CD4-positive, alpha-beta T cell treated with Interleukin-1 beta for 1 hour (primary cell): ENCODE measurements around the gene RRP9.

Experiments used
- DNase-seq, 2 donors: peaks; one replicate each; pipeline ENCODE4 v3.0.0-alpha.2; 2020 to 2022

The RRP9 gene

GRCh38 chr3:51896607-51897305, 44.9 kb downstream of the RRP9 start:
- no peak for DNase-seq

DNA sequence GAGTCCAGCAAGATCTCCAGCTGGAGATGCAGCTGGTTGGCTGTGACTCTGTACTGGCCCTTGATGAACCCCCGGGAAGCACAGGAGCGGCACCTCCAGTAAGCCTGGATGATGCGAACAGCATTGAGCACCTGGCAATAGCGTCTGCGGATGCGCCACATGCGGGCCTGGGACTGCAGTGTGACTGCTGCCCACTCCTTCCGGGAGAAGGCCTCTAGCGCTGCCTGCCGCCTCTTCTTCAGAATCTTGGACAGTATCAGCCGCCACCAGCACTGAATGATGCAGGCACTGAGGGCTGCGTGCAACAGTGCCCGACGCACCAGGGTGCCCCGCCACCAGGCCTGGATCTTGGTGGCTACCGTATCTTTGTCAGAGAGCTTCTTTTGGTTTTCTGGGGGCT, 46.8 kb downstream of the RRP9 start:
- no peak for DNase-seq

GRCh38 chr3:51894391-51894790, 47.3 kb downstream of the RRP9 start:
- DNase-seq = no peak

GRCh38 chr3:51891242-51892039, 50.3 kb downstream of the RRP9 start:
- no peak for DNase-seq

GRCh38 chr3:51888463-51889105, 53.1 kb downstream of the RRP9 start:
- no peak for DNase-seq

GRCh38 chr3:51887620-51888019, 54.1 kb downstream of the RRP9 start:
- DNase-seq = no peak

DNA sequence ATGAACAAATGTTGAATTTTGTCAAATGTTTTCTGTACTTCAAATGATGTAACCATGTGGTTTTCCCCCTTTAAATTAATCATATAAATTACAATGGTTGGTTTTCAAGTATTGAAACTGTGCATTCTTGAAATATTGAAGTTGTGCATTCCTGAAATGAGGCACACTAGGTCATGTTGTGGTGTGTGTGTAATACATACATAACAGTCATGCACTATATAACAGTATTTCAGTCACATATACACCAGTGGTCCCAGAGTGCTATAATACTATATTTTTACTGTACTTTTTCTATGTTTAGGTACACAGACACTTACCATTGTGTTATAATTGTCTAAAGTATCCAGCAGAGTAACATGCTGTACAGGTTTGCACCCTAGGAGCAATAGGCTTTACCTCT, 55.3 kb downstream of the RRP9 start:
- DNase-seq = no peak
